OCI-LY1 (cell line): ENCODE measurements around the gene MRPS30.

Experiments used
- EZH2 ChIP-seq: fragments of 200-600 bp; sonication (generic), shearing (Covaris generic); IDR thresholded peaks from 2 replicates; pipeline ENCODE4 v1.8.0; 2017; ENCODE audit warnings: borderline replicate concordance, mixed run types, mild to moderate bottlenecking, antibody characterized with exemption, low read length, moderate library complexity, mixed read lengths
- TF ChIP-seq, protein P1 (sequence below): fragments of 200-600 bp; sonication (generic), shearing (Covaris generic); IDR thresholded peaks from 2 replicates; pipeline ENCODE4 v1.5.1; 2017; ENCODE audit warnings: mild to moderate bottlenecking, antibody characterized with exemption, low read length, moderate library complexity, mixed read lengths

DNA sequence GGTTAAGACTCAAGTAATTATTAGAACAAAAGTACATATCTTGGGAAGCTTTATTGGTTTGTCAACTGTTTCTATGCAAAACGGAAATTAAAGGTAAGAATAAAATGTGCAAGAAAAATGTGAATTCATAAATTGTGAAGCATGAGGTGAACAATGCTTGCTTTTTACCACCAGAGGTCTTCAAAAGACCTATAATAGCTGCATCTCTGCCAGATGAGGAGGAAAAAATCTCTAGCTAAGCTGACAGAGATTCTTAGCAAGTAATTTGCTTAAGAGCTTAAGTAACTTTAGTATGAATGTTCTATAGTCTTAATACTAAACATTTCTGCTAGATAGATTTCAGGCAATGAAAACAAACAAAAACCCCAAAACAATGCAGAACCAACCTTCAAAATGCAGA, 54.1 kb downstream of the MRPS30 start:
- TF ChIP-seq, protein P1, sequence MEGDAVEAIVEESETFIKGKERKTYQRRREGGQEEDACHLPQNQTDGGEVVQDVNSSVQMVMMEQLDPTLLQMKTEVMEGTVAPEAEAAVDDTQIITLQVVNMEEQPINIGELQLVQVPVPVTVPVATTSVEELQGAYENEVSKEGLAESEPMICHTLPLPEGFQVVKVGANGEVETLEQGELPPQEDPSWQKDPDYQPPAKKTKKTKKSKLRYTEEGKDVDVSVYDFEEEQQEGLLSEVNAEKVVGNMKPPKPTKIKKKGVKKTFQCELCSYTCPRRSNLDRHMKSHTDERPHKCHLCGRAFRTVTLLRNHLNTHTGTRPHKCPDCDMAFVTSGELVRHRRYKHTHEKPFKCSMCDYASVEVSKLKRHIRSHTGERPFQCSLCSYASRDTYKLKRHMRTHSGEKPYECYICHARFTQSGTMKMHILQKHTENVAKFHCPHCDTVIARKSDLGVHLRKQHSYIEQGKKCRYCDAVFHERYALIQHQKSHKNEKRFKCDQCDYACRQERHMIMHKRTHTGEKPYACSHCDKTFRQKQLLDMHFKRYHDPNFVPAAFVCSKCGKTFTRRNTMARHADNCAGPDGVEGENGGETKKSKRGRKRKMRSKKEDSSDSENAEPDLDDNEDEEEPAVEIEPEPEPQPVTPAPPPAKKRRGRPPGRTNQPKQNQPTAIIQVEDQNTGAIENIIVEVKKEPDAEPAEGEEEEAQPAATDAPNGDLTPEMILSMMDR, result peak; percentile 35; the same call in 1 of the 2 replicates
- TF ChIP-seq EZH2, result no peak
